WTC11 (cell line): ENCODE data around the gene HOXB8. TPM values are rescaled to one million over a fixed set of nuclear protein-coding genes. Genes with fewer than 3 reads are reported as not detected.

Source experiments
- ATAC-seq: fragments of 200-7000 bp; cut with Tn5 transposase; 2 replicates; pipeline ENCODE4 v1.10.0; 2021; ENCODE audit warnings: mild to moderate bottlenecking, moderate library complexity
- CTCF ChIA-PET: fragments of 300-600 bp; sonication (Branson Sonifier 250); formaldehyde crosslinking; loops from one replicate; lab custom pipeline; 2021; ENCODE audit warnings: antibody characterized with exemption; lab: Charles Lee
- POLR2A ChIA-PET: fragments of 350-600 bp; sonication (Branson Sonifier 250); formaldehyde crosslinking; loops from one replicate; lab custom pipeline; 2021; ENCODE audit warnings: antibody characterized with exemption; lab: Charles Lee
- DNase-seq: peaks from one replicate; pipeline ENCODE4 v3.0.0; 2021; ENCODE audit warnings: low spot score
- H3K27ac Mint-ChIP-seq: 2 replicates; pipeline ENCODE4 v1.8.0; 2021; ENCODE audit warnings: mixed read lengths
- H3K27me3 Mint-ChIP-seq: 2 replicates; pipeline ENCODE4 v1.8.0; 2021; ENCODE audit warnings: low read depth, mild to moderate bottlenecking, moderate library complexity, mixed read lengths
- H3K36me3 Mint-ChIP-seq: 2 replicates; pipeline ENCODE4 v1.8.0; 2021; ENCODE audit warnings: mixed read lengths
- H3K4me1 Mint-ChIP-seq: 2 replicates; pipeline ENCODE4 v1.8.0; 2022; ENCODE audit warnings: mixed read lengths
- H3K4me3 Mint-ChIP-seq: 2 replicates; pipeline ENCODE4 v1.8.0; 2021; ENCODE audit warnings: mild to moderate bottlenecking, moderate library complexity, mixed read lengths
- H3K9me3 Mint-ChIP-seq: 2 replicates; pipeline ENCODE4 v1.8.0; 2021; ENCODE audit warnings: mixed read lengths
- ATF6 ChIP-seq: sonication (generic); formaldehyde crosslinking; IDR thresholded peaks from 2 replicates; pipeline ENCODE4 v1.8.1; 2023; ENCODE audit warnings: mild to moderate bottlenecking, missing genetic modification reagents
- CTCF ChIP-seq: fragments of 200-600 bp; IDR thresholded peaks from 2 replicates; pipeline ENCODE4 v1.8.0; 2022; ENCODE audit warnings: antibody characterized with exemption
- ETV6 ChIP-seq: sonication (generic); formaldehyde crosslinking; IDR thresholded peaks from 2 replicates; pipeline ENCODE4 v1.8.1; 2022; ENCODE audit warnings: mild to moderate bottlenecking, missing genetic modification reagents
- FOXK1 ChIP-seq: sonication (generic); formaldehyde crosslinking; IDR thresholded peaks from 2 replicates; pipeline ENCODE4 v1.8.0; 2022; ENCODE audit warnings: mild to moderate bottlenecking, moderate library complexity, missing genetic modification reagents
- GABPB1 ChIP-seq: sonication (generic); formaldehyde crosslinking; IDR thresholded peaks from 2 replicates; pipeline ENCODE4 v1.8.1; 2023; ENCODE audit warnings: mild to moderate bottlenecking, missing genetic modification reagents
- GTF2I ChIP-seq: fragments of 250-450 bp; sonication (Bioruptor Pico); conservative IDR thresholded peaks from 2 replicates; pipeline ENCODE4 v1.4.0; 2021; ENCODE audit warnings: mild to moderate bottlenecking
- HMGXB4 ChIP-seq: sonication (generic); formaldehyde crosslinking; IDR thresholded peaks from 2 replicates; pipeline ENCODE4 v1.8.1; 2023; ENCODE audit warnings: mild to moderate bottlenecking, moderate library complexity, missing genetic modification reagents
- IRF1 ChIP-seq: sonication (generic); formaldehyde crosslinking; IDR thresholded peaks from 2 replicates; pipeline ENCODE4 v1.8.0; 2023; ENCODE audit warnings: missing genetic modification reagents
- IRF2 ChIP-seq: sonication (generic); formaldehyde crosslinking; IDR thresholded peaks from 2 replicates; pipeline ENCODE4 v1.8.0; 2022; ENCODE audit warnings: low read depth, missing genetic modification reagents, borderline replicate concordance
- MLX ChIP-seq: sonication (generic); formaldehyde crosslinking; IDR thresholded peaks from 2 replicates; pipeline ENCODE4 v1.8.1; 2023; ENCODE audit warnings: mild to moderate bottlenecking, missing genetic modification reagents, moderate library complexity
- NR2C2 ChIP-seq: sonication (generic); formaldehyde crosslinking; IDR thresholded peaks from 2 replicates; pipeline ENCODE4 v1.8.0; 2022; ENCODE audit warnings: mild to moderate bottlenecking, missing genetic modification reagents
- RELA ChIP-seq: sonication (generic); formaldehyde crosslinking; IDR thresholded peaks from 2 replicates; pipeline ENCODE4 v1.8.1; 2022; ENCODE audit warnings: missing genetic modification reagents, mild to moderate bottlenecking, borderline replicate concordance
- SMAD4 ChIP-seq: sonication (generic); formaldehyde crosslinking; IDR thresholded peaks from 2 replicates; pipeline ENCODE4 v1.8.0; 2022; ENCODE audit warnings: mild to moderate bottlenecking, missing genetic modification reagents
- SP1 ChIP-seq: sonication (generic); formaldehyde crosslinking; conservative IDR thresholded peaks from 2 replicates; pipeline ENCODE4 v1.8.1; 2022; ENCODE audit warnings: missing genetic modification reagents
- ZMAT4 ChIP-seq: fragments of 250-450 bp; sonication (Bioruptor Pico); IDR thresholded peaks from 2 replicates; pipeline ENCODE4 v1.9.0; 2021; ENCODE audit warnings: mild to moderate bottlenecking
- ZNF219 ChIP-seq: sonication (generic); formaldehyde crosslinking; IDR thresholded peaks from 2 replicates; pipeline ENCODE4 v1.8.0; 2023; ENCODE audit warnings: missing genetic modification reagents, mild to moderate bottlenecking, borderline replicate concordance
- ZNF263 ChIP-seq: sonication (generic); formaldehyde crosslinking; IDR thresholded peaks from 2 replicates; pipeline ENCODE4 v1.8.1; 2022; ENCODE audit warnings: low read depth, mild to moderate bottlenecking, moderate library complexity, missing genetic modification reagents
- ZNF532 ChIP-seq: fragments of 250-450 bp; sonication (Bioruptor Pico); IDR thresholded peaks from 2 replicates; pipeline ENCODE4 v1.9.0; 2021; ENCODE audit warnings: mild to moderate bottlenecking, borderline replicate concordance
- total RNA-seq: library from RNA; stranded (reverse); gene quantifications from 3 replicates; pipeline ENCODE4 v1.2.3, GENCODE V29; 2021

HOXB8 gene
- total RNA-seq, 1 experiment from 2014 or later, result not detected

GRCh38 chr17:48636177-48637018 lies 21.3 kb upstream of the HOXB8 start:
- Mint-ChIP-seq H3K4me3 (peak overlapping the region; percentile 45), H3K9me3 (no peaks in the 10 kb centered on the region), H3K27ac (no peak overlapping the region), H3K36me3 (no peaks in the 10 kb centered on the region), H3K27me3 (peaks cover 100% of the 10 kb centered on the region; the same call in 1 of the 2 replicates), H3K4me1 (peaks cover 18% of the 10 kb centered on the region)
- peak; percentile 89 for ATAC-seq
- peak; percentile 99 for DNase-seq
- ChIA-PET CTCF (interaction anchor here (0.6 to 2.4 kb wide), 110 partner anchors 8 to 1773 kb away, joined by 3 to 54 read pairs (median 5); partner anchors contain the start of genes ATP5MC1, HOXB13, HOXB3 and HOXB4), POLR2A (interaction anchor here (0.6 kb wide), 2 partner anchors 8 to 588 kb away, joined by 3 read pairs; partner anchors contain the start of gene NFE2L1)
- TF ChIP-seq HMGXB4 (CRISPR knock-in tag) (peak; percentile 64; the same call in 1 of the 2 replicates), GABPB1 (peak; percentile 26; the same call in 1 of the 2 replicates), CTCF (peak; percentile 62), SP1 (CRISPR knock-in tag) (0 out of 2 replicates have a peak, but pooled peaks have one; percentile 44), RELA (CRISPR knock-in tag) (no peak)

GRCh38 chr17:48634493-48635208 lies 19.6 kb upstream of the HOXB8 start:
- Mint-ChIP-seq H3K4me1 (peaks cover 16% of the 10 kb centered on the region), H3K27me3 (peaks cover 100% of the 10 kb centered on the region; the same call in 1 of the 2 replicates), H3K27ac (no peak overlapping the region), H3K4me3 (no peak overlapping the region), H3K36me3 (no peaks in the 10 kb centered on the region; the same call in 1 of the 2 replicates), H3K9me3 (no peaks in the 10 kb centered on the region)
- no peak for ATAC-seq
- POLR2A ChIA-PET, result no interaction called here
- DNase-seq, result no peak
- CTCF ChIA-PET, result interaction anchor here (1.5 kb wide), 1 partner anchor 8 kb away, joined by 5 read pairs; the partner anchor contains the start of gene HOXB9
- TF ChIP-seq IRF1 (CRISPR knock-in tag) (no peak), ATF6 (CRISPR knock-in tag) (no peak), FOXK1 (CRISPR knock-in tag) (no peak), GTF2I (CRISPR knock-in tag) (no peak), ZNF532 (no peak), MLX (no peak), ZNF263 (CRISPR knock-in tag) (no peak), SMAD4 (CRISPR knock-in tag) (no peak), GABPB1 (no peak), NR2C2 (no peak), IRF2 (CRISPR knock-in tag) (no peak), ETV6 (CRISPR knock-in tag) (no peak), ZMAT4 (CRISPR knock-in tag) (no peak), ZNF219 (CRISPR knock-in tag) (no peak)
